AG04449 (cell line): ENCODE results near the gene ZNF503.

ENCODE experiments used
- CTCF ChIA-PET: fragments of 350-600 bp; formaldehyde crosslinking; extraction: SDS; loops from one replicate; lab custom pipeline; 2021; ENCODE audit warnings: antibody characterized with exemption; lab: Yijun Ruan, JAX
- POLR2A ChIA-PET: fragments of 400-600, 350-600 bp; formaldehyde crosslinking; extraction: SDS; loops from one replicate; lab custom pipeline; 2020; ENCODE audit warnings: antibody characterized with exemption, inconsistent platforms; lab: Yijun Ruan, JAX
- DNase-seq: peaks from one replicate; pipeline ENCODE4 v3.0.0-alpha.2; 2010; ENCODE audit warnings: low read depth, low spot score
- H3K4me3 ChIP-seq: 2 replicates; pipeline ENCODE4 v1.5.1; 2011; ENCODE audit warnings: low read depth, mild to moderate bottlenecking, control low read depth, low read length
- CTCF ChIP-seq: IDR thresholded peaks from one replicate; pipeline ENCODE4 v1.5.1; 2011; ENCODE audit warnings: mild to moderate bottlenecking, moderate library complexity, low read length, control low read depth, inconsistent platforms; ENCODE audit not compliant: insufficient read depth; ENCODE audit errors: missing control alignments

The ZNF503 gene

DNA sequence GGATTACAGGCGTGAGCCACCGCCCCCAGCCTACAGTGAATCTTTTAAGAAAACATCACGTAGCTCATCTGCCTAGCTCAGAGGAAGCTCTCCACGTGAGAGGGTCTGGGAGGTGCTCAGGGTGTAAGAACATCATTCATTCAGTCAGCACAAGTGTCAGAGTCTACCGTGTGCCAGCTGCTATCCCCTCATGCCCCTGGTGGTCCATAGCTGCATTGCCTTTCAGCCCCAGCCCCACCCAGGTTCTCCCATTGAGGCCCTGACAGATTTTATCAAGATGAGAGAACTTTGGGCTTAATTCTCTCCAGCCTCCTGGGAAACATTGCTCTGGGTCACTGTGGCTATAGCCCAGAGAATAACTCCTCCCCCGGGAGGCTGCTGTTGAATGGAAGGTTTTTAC is 45.1 kb downstream of the ZNF503 start:
- CTCF ChIA-PET = interaction anchor here (1.7 kb wide), 1 partner anchor 19 kb away, joined by 3 read pairs; no protein-coding TSS in a partner anchor
- POLR2A ChIA-PET = no interaction called here
- DNase-seq = no peak
- no peak for TF ChIP-seq CTCF
- H3K4me3 ChIP-seq = no peak overlapping the region

DNA sequence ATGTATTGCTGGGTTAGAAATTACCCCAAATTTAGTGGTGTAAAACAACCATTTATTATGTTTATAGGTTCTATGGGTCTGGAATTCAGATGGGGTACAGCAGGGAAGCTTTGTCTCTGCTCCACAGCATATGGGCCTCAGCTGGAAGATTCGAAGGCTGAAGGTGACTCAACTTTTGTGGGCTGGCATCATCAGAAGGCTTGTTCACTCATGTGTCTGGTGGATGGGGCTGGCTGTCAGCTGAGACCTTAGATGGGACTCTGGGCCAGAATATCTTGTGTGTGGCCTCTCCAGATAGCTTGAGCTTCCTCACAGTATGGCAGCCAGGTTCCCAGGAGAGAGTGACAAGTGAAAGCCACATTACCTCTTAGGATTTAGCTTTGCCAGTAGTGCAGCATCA is 45.9 kb downstream of the ZNF503 start:
- CTCF ChIA-PET = interaction anchor here (0.6 to 1.7 kb wide), 2 partner anchors 19 to 1676 kb away, joined by 3 read pairs; no protein-coding TSS in a partner anchor
- POLR2A ChIA-PET = no interaction called here
- DNase-seq = no peak
- no peak overlapping the region for H3K4me3 ChIP-seq
- TF ChIP-seq CTCF = no peak

GRCh38 chr10:75353183-75353582 is 48.4 kb downstream of the ZNF503 start:
- ChIA-PET POLR2A (no interaction called here), CTCF (no interaction called here)
- no peak overlapping the region for H3K4me3 ChIP-seq
- no peak for DNase-seq
- no peak for TF ChIP-seq CTCF

- POLR2A ChIA-PET = no interaction called here
- CTCF ChIA-PET = no interaction called here
- H3K4me3 ChIP-seq = no peak overlapping the region
- no peak for DNase-seq
- no peak for TF ChIP-seq CTCF
Observed at GRCh38 chr10:75352650-75353049, 48.9 kb downstream of the ZNF503 start.

DNA sequence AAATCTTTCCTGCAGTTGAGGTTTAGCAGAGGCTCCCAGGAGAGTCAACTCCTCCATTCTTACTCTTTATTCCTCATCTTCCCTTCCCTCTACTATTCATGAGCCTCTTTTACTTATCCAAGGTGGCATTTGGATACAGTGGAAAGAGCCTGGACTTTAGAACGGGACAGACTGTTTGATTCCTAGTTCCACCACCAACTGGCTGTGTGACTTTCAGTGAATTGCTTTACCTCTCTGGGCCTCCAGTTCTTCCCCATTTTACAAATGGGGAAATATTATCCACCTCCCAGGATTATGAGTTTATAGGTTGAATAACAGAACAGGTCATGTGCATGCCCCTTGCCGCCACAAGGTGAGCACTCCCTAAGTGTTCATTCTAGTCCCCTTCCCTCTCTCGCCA is 49.9 kb downstream of the ZNF503 start:
- DNase-seq = no peak
- ChIA-PET POLR2A (no interaction called here), CTCF (no interaction called here)
- no peak for TF ChIP-seq CTCF
- H3K4me3 ChIP-seq = no peak overlapping the region

GRCh38 chr10:75350791-75351190 is 50.8 kb downstream of the ZNF503 start:
- TF ChIP-seq CTCF = no peak
- no peak overlapping the region for H3K4me3 ChIP-seq
- DNase-seq = peak; percentile 23
- CTCF ChIA-PET = interaction anchor here (0.9 to 1.3 kb wide), 2 partner anchors 45 to 54 kb away, joined by 3 read pairs; no protein-coding TSS in a partner anchor
- POLR2A ChIA-PET = no interaction called here
